ENCODE measurements around the gene ZFAND2B.

Gene ZFAND2B

GRCh38 chr2:219161097-219161496, 45.5 kb upstream of the ZFAND2B start:
- TF ChIP-seq CTCF (IDR thresholded peaks at IDR 0.05; ENCODE audit: borderline replicate concordance, control extremely low read depth, extremely low read depth, insufficient read depth, missing control alignments), result no peak
- in situ Hi-C loops (cut with MboI; ENCODE audit: low sequenced_read_pairs, unreplicated experiment), result loop anchor here (25.0 kb wide), 1 partner anchor 126 kb away; the partner anchor contains the start of gene DNAJB2
- DNase-seq (ENCODE audit: low spot score), result no peak

GRCh38 chr2:219163156-219163555, 43.4 kb upstream of the ZFAND2B start:
- DNase-seq (ENCODE audit: low spot score), result no peak
- TF ChIP-seq CTCF (IDR thresholded peaks at IDR 0.05; ENCODE audit: borderline replicate concordance, control extremely low read depth, extremely low read depth, insufficient read depth, missing control alignments), result no peak
- in situ Hi-C loops (cut with MboI; ENCODE audit: low sequenced_read_pairs, unreplicated experiment), result loop anchor here (25.0 kb wide), 1 partner anchor 124 kb away; the partner anchor contains the start of gene DNAJB2

GRCh38 chr2:219165058-219165911, 41.3 kb upstream of the ZFAND2B start:
- TF ChIP-seq CTCF (IDR thresholded peaks at IDR 0.05; ENCODE audit: borderline replicate concordance, control extremely low read depth, extremely low read depth, insufficient read depth, missing control alignments), result no peak
- no peak for DNase-seq (ENCODE audit: low spot score)
- in situ Hi-C loops (cut with MboI; ENCODE audit: low sequenced_read_pairs, unreplicated experiment), result loop anchor here (25.0 kb wide), 1 partner anchor 122 kb away; the partner anchor contains the start of gene DNAJB2

- in situ Hi-C loops (cut with MboI; ENCODE audit: low sequenced_read_pairs, unreplicated experiment), result loop anchor here (25.0 kb wide), 1 partner anchor 119 kb away; the partner anchor contains the start of gene DNAJB2
Measured at GRCh38 chr2:219167997-219168396, 38.6 kb upstream of the ZFAND2B start.

GRCh38 chr2:219168526-219168925, 38.1 kb upstream of the ZFAND2B start:
- in situ Hi-C loops (cut with MboI; ENCODE audit: low sequenced_read_pairs, unreplicated experiment), result loop anchor here (25.0 kb wide), 1 partner anchor 119 kb away; the partner anchor contains the start of gene DNAJB2
- no peak for DNase-seq (ENCODE audit: low spot score)

More at GRCh38 chr2:219167997-219168396, 38.6 kb upstream of the ZFAND2B start:
- no peak for DNase-seq (ENCODE audit: low spot score)
- no peak for TF ChIP-seq CTCF (IDR thresholded peaks at IDR 0.05; ENCODE audit: borderline replicate concordance, control extremely low read depth, extremely low read depth, insufficient read depth, missing control alignments)

GRCh38 chr2:219168932-219169331, 37.6 kb upstream of the ZFAND2B start:
- TF ChIP-seq CTCF (IDR thresholded peaks at IDR 0.05; ENCODE audit: borderline replicate concordance, control extremely low read depth, extremely low read depth, insufficient read depth, missing control alignments), result no peak
- in situ Hi-C loops (cut with MboI; ENCODE audit: low sequenced_read_pairs, unreplicated experiment), result loop anchor here (25.0 kb wide), 1 partner anchor 118 kb away; the partner anchor contains the start of gene DNAJB2
- DNase-seq (ENCODE audit: low spot score), result no peak

More at GRCh38 chr2:219168526-219168925, 38.1 kb upstream of the ZFAND2B start:
- TF ChIP-seq CTCF (IDR thresholded peaks at IDR 0.05; ENCODE audit: borderline replicate concordance, control extremely low read depth, extremely low read depth, insufficient read depth, missing control alignments), result no peak

All from GM13976 (cell line).